Lung (tissue), 12 donors: Measurements from ENCODE around the gene DTX4. TPM values are rescaled to one million over a fixed set of nuclear protein-coding genes. Genes with fewer than 3 reads are reported as not detected.
A peak's percentile ranks its signal among the peaks of the same experiment; 100 is the strongest.

ENCODE experiments used
- ATAC-seq: fragments of 200-7000 bp; cut with Tn5 transposase; one replicate; pipeline ENCODE4 v1.9.1; 2020; ENCODE audit warnings: moderate number of reproducible peaks; ENCODE audit not compliant: insufficient read depth, low FRiP score
- DNase-seq, 3 donors: peaks; one replicate each; pipeline ENCODE4 v3.0.0-alpha.2; 2013 to 2017
- H3K27ac ChIP-seq, 2 donors: one replicate each; pipeline ENCODE4 v1.5.1; 2013; ENCODE audit warnings: mild to moderate bottlenecking in 2 of 2, moderate library complexity in 2 of 2, control low read depth in 1 of 2, inconsistent platforms in 1 of 2, low read depth in 1 of 2, low read length in 1 of 2
- H3K27me3 ChIP-seq, 3 donors: one replicate each; pipeline ENCODE4 v1.5.1; 2013; ENCODE audit warnings: low read length in 2 of 3; ENCODE audit not compliant: control insufficient read depth in 3 of 3, insufficient read depth in 3 of 3
- H3K36me3 ChIP-seq, 4 donors: one replicate each; pipeline ENCODE4 v1.5.1; 2013; ENCODE audit warnings: low read length in 4 of 4, mild to moderate bottlenecking in 1 of 4, moderate library complexity in 1 of 4; ENCODE audit not compliant: control insufficient read depth in 4 of 4, insufficient read depth in 4 of 4
- H3K4me1 ChIP-seq, 5 donors: one replicate each; pipeline ENCODE4 v1.5.1; 2013; ENCODE audit warnings: low read length in 5 of 5, mild to moderate bottlenecking in 2 of 5, moderate library complexity in 1 of 5; ENCODE audit not compliant: control insufficient read depth in 5 of 5, insufficient read depth in 5 of 5
- H3K4me3 ChIP-seq: one replicate; pipeline ENCODE4 v1.5.1; 2013; ENCODE audit warnings: mild to moderate bottlenecking, control low read depth, moderate library complexity
- H3K9ac ChIP-seq, 2 donors: one replicate each; pipeline ENCODE4 v1.5.1; 2013; ENCODE audit warnings: low read length in 2 of 2, control low read depth in 1 of 2; ENCODE audit not compliant: insufficient read depth in 1 of 2
- H3K9me3 ChIP-seq, 4 donors: one replicate each; pipeline ENCODE4 v1.5.1; 2013; ENCODE audit warnings: low read length in 3 of 4, mild to moderate bottlenecking in 1 of 4, moderate library complexity in 1 of 4; ENCODE audit not compliant: control insufficient read depth in 4 of 4, insufficient read depth in 3 of 4
- CTCF ChIP-seq: IDR thresholded peaks from 2 replicates; pipeline ENCODE4 v1.5.1; 2012; ENCODE audit warnings: mild to moderate bottlenecking; ENCODE audit errors: control extremely low read depth, extremely low read depth
- WGBS, 2 donors: extraction: QIAGEN DNeasy Blood & Tissue Kit; methylation state at CpG; one replicate each; pipeline ENCODE4 v1.1.7; 2013; 5-methylcytosine and 5-hydroxymethylcytosine counted together
- polyA plus RNA-seq, 2 donors: library from polyadenylated mRNA; stranded (reverse); fragments of 200-250 nt; gene quantifications; one replicate each; pipeline ENCODE4 v1.2.1, GENCODE V29; 2013
- total RNA-seq, 2 donors: library from RNA; depleted of rRNA in 1 of 2; stranded (reverse); fragments of >200 nt in 1 of 2; gene quantifications; one replicate each; pipeline ENCODE4 v1.2.1, GENCODE V29; 2014 to 2021
- donor health status: control.
- donor health status: control.
- donor health status: Bipolar disorder and iron deficiency.
- donor health status: healthy.
- donor health status: DM: yes; HTN: yes; CAD: no.

The DTX4 gene
- total and polyA plus RNA-seq, 4 donors, result 14.7 to 51.6 (median 34.8) TPM

- H3K4me1 ChIP-seq, result peaks cover 0 to 40% (median 27%) of the 10 kb centered on the region in 5 donors
Measured at GRCh38 chr11:59191890-59192289, 20.0 kb downstream of the DTX4 start.

GRCh38 chr11:59192446-59193020 lies 20.6 kb downstream of the DTX4 start:
- no peak for ATAC-seq
- Histone ChIP-seq H3K36me3 (peaks cover 0 to 90% (median 50%) of the 10 kb centered on the region in 4 donors), H3K4me3 (no peak overlapping the region), H3K9me3 (no peaks in the 10 kb centered on the region), H3K27ac (peak overlapping the region in 1 of 2 donors; percentile 15), H3K27me3 (no peaks in the 10 kb centered on the region), H3K4me1 (peaks cover 0 to 39% (median 34%) of the 10 kb centered on the region in 5 donors), H3K9ac (no peak overlapping the region)
- 74 to 87% methylated on average over 4 of the region's 4 CpGs for WGBS, 2 donors
- DNase-seq, result no peak
- no peak for TF ChIP-seq CTCF

More at GRCh38 chr11:59191890-59192289, 20.0 kb downstream of the DTX4 start:
- Histone ChIP-seq H3K9me3 (no peaks in the 10 kb centered on the region), H3K9ac (no peak overlapping the region), H3K27ac (peak overlapping the region in 1 of 2 donors; percentile 15), H3K27me3 (no peaks in the 10 kb centered on the region), H3K36me3 (peaks cover 0 to 86% (median 48%) of the 10 kb centered on the region in 4 donors), H3K4me3 (no peak overlapping the region)
- DNase-seq, result no peak
- no peak for TF ChIP-seq CTCF
- 79 to 86% methylated on average over 8 of the region's 8 CpGs for WGBS, 2 donors
- no peak for ATAC-seq

GRCh38 chr11:59193587-59194130 lies 21.7 kb downstream of the DTX4 start:
- Histone ChIP-seq H3K36me3 (peaks cover 0 to 85% (median 48%) of the 10 kb centered on the region in 4 donors), H3K4me1 (peaks cover 0 to 40% (median 34%) of the 10 kb centered on the region in 5 donors), H3K27ac (peak overlapping the region in 1 of 2 donors; percentile 28), H3K4me3 (no peak overlapping the region), H3K9ac (no peak overlapping the region), H3K27me3 (no peaks in the 10 kb centered on the region), H3K9me3 (no peaks in the 10 kb centered on the region)
- no peak for TF ChIP-seq CTCF
- DNase-seq (no peak), ATAC-seq (no peak)
- 87 to 93% methylated on average over 10 of the region's 10 CpGs for WGBS, 2 donors
